GM12875 (cell line): ENCODE results near the gene PHLPP1.

Source experiments
- H3K4me3 ChIP-seq: one replicate; pipeline ENCODE4 v1.5.1; 2011; ENCODE audit warnings: low read depth, low read length, control low read depth
- TF ChIP-seq, protein P1 (sequence below): IDR thresholded peaks from 2 replicates; pipeline ENCODE4 v1.5.1; 2011; ENCODE audit warnings: low read depth, mild to moderate bottlenecking, control low read depth, inconsistent platforms, low read length, moderate library complexity, borderline replicate concordance; ENCODE audit not compliant: insufficient read depth

The PHLPP1 gene

GRCh38 chr18:62717925-62718800 is 2.8 kb downstream of the PHLPP1 start:
- TF ChIP-seq, protein P1, sequence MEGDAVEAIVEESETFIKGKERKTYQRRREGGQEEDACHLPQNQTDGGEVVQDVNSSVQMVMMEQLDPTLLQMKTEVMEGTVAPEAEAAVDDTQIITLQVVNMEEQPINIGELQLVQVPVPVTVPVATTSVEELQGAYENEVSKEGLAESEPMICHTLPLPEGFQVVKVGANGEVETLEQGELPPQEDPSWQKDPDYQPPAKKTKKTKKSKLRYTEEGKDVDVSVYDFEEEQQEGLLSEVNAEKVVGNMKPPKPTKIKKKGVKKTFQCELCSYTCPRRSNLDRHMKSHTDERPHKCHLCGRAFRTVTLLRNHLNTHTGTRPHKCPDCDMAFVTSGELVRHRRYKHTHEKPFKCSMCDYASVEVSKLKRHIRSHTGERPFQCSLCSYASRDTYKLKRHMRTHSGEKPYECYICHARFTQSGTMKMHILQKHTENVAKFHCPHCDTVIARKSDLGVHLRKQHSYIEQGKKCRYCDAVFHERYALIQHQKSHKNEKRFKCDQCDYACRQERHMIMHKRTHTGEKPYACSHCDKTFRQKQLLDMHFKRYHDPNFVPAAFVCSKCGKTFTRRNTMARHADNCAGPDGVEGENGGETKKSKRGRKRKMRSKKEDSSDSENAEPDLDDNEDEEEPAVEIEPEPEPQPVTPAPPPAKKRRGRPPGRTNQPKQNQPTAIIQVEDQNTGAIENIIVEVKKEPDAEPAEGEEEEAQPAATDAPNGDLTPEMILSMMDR = no peak
- H3K4me3 ChIP-seq = peak overlapping the region; percentile 85

- no peak overlapping the region for H3K4me3 ChIP-seq
- TF ChIP-seq, protein P1 = no peak
These were observed 4.7 kb downstream of the PHLPP1 start for GRCh38 chr18:62720048-62720447.

DNA sequence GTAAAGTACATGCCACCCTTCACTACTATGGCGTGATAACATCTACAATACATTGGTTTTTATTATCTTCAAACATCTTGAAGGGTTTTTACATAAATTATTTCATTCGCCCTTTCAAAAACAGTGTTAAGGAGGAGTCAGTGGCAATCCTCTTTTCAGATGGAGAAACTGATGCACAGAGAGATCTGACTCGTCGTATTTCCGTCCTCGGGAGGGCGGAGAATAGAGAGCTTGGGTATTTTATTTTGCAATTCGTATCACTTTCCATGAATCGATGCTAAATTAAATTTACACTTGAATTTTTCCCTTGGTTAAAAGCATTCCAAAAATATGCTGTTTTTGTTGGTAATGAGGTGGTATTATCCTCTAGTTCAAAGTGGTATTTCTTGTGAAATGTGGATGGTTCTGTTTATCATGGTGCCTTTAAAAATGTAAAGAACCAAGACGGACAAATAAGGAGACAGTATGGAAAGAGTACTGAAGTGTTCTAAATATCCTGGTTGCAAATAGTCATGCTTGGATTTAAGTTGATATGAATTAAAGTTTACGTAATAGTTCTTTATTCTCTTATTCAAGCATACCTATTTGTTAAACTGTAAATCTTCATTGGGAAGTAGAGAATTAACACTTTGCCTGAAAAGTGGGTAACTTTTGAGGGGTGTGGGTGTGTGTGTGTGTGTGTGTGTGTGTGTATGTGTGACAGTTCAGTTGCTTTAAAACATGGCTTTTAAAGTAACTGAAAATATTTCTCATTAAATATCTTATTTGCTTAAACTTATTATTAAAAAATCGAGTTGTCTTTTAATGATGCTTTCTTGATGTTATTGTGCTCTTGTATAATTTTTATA is 5.6 kb downstream of the PHLPP1 start:
- no peak overlapping the region for H3K4me3 ChIP-seq
- TF ChIP-seq, protein P1 = no peak

DNA sequence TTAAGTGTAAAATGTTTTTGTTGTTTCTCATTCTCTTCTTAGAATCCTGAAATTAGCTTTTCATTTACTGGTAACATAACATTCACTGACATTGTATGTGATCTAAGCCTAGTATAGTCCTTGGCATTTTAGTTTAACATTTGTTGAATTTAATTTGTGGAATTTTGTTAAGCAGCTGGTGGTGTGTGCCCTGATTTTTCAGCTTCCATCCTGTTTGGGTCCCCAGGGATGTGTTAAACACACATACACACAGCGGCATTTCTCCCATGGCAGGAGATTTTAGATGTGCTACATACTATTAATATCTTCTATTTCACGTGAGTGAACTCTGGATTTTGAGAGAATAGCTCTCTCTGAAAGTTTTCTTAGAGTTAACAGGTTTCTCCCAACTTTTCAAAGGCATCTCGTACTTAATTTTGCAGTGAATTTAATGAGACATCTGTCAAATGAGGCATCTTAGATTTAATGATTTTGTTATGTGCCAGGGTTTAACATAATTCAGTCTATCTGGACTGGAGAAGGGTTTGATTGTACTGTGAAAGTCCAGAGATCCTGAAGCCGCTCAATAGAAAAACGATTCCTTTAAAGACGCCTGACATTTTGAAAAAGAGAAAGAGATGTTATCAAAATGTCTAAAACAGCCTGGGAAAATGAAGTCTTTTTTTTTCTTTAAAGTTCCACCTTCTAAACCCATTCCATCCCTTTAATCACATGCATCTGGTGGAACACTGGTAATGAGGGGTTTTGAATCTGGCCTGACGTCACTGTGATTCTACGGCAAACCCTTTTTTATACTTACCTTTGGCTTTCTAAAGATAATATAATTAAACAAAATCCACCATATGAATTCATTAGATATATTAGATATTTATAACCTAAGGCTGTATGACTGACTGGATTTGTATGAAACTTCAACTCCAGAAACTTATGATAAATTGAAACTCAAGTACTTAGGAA is 6.8 kb downstream of the PHLPP1 start:
- no peak overlapping the region for H3K4me3 ChIP-seq
- TF ChIP-seq, protein P1 = no peak

- H3K4me3 ChIP-seq = no peak overlapping the region
- TF ChIP-seq, protein P1 = no peak
These were observed 8.4 kb downstream of the PHLPP1 start for GRCh38 chr18:62723666-62724281.

GRCh38 chr18:62725896-62726295 is 10.6 kb downstream of the PHLPP1 start:
- no peak overlapping the region for H3K4me3 ChIP-seq
- TF ChIP-seq, protein P1 = no peak
